SK-N-SH (cell line): Measurements from ENCODE around the gene SCD. TPM values are rescaled to one million over a fixed set of nuclear protein-coding genes. Genes with fewer than 3 reads are reported as not detected.

Source experiments
- CTCF ChIA-PET: fragments of 300-600, 350-600 bp; formaldehyde crosslinking; extraction: SDS; loops from one replicate; lab custom pipeline; 2021; lab: Yijun Ruan, JAX
- POLR2A ChIA-PET: fragments of 350-600 bp; sonication (Branson Sonifier 250); formaldehyde crosslinking; extraction: SDS; loops from one replicate; lab custom pipeline; 2020; ENCODE audit warnings: antibody characterized with exemption, inconsistent platforms; lab: Yijun Ruan, JAX
- DNase-seq: peaks from one replicate; pipeline ENCODE4 v3.0.0; 2012
- H2AFZ ChIP-seq: fragments of 200-600 bp; sonication (generic); 2 replicates; pipeline ENCODE4 v1.8.1; 2016; ENCODE audit warnings: antibody characterized with exemption, mild to moderate bottlenecking, low read depth
- H3F3A ChIP-seq: fragments of 200-600 bp; sonication (generic); replicated peaks from 2 replicates; pipeline ENCODE3; 2016; ENCODE audit warnings: antibody characterized with exemption, mild to moderate bottlenecking; ENCODE audit not compliant: insufficient read depth
- H3K27ac ChIP-seq, 2 experiments: fragments of 200-500 bp in 1 of 2; fragments of 200-600 bp in 1 of 2; sonication (Bioruptor generic) in 1 of 2; sonication (generic), shearing (Covaris generic) in 1 of 2; 2 replicates each; pipeline versions ENCODE4 v1.5.1 to v1.6.1; 2014 to 2016; ENCODE audit warnings: low read depth in 2 of 2, inconsistent platforms in 1 of 2, low read length in 1 of 2, mild to moderate bottlenecking in 1 of 2, mixed read lengths in 1 of 2
- H3K27me3 ChIP-seq: fragments of 200-600 bp; sonication (generic), shearing (Covaris generic); 2 replicates; pipeline ENCODE4 v1.6.1; 2016; ENCODE audit warnings: mixed run types; ENCODE audit not compliant: insufficient read depth
- H3K36me3 ChIP-seq, 2 experiments: fragments of 200-500 bp in 1 of 2; fragments of 200-600 bp in 1 of 2; sonication (Bioruptor generic) in 1 of 2; sonication (generic) in 1 of 2; replicated peaks in 1 of 2; 2 replicates each; pipeline versions ENCODE3 to v1.5.1; 2014 to 2016; ENCODE audit warnings: low read length in 1 of 2, mild to moderate bottlenecking in 1 of 2; ENCODE audit not compliant: insufficient read depth in 2 of 2, control insufficient read depth in 1 of 2
- H3K4me1 ChIP-seq, 2 experiments: fragments of 200-500 bp in 1 of 2; fragments of 200-600 bp in 1 of 2; sonication (Bioruptor generic) in 1 of 2; sonication (generic), shearing (Covaris generic) in 1 of 2; 2 replicates each; pipeline versions ENCODE4 v1.5.1 to v1.6.1; 2014 to 2016; ENCODE audit warnings: low read depth in 1 of 2, low read length in 1 of 2, mixed run types in 1 of 2; ENCODE audit not compliant: insufficient read depth in 2 of 2, control insufficient read depth in 1 of 2
- H3K4me2 ChIP-seq: fragments of 200-600 bp; sonication (generic), shearing (Covaris generic); 2 replicates; pipeline ENCODE4 v1.6.1; 2017; ENCODE audit warnings: mixed run types
- H3K4me3 ChIP-seq, 2 experiments: fragments of 200-500 bp in 1 of 2; fragments of 200-600 bp in 1 of 2; sonication (Bioruptor generic) in 1 of 2; sonication (generic), shearing (Covaris generic) in 1 of 2; 2 replicates each; pipeline versions ENCODE4 v1.5.1 to v1.8.1; 2014 to 2016; ENCODE audit warnings: low read depth in 2 of 2, inconsistent platforms in 1 of 2, low read length in 1 of 2, mild to moderate bottlenecking in 1 of 2, mixed read lengths in 1 of 2, moderate library complexity in 1 of 2
- H3K79me2 ChIP-seq: fragments of 200-600 bp; sonication (generic); 2 replicates; pipeline ENCODE4 v1.8.1; 2017; ENCODE audit warnings: mild to moderate bottlenecking; ENCODE audit not compliant: insufficient read depth
- H3K9ac ChIP-seq: fragments of 200-600 bp; sonication (generic); 2 replicates; pipeline ENCODE4 v1.6.1; 2017; ENCODE audit warnings: mixed run types
- H3K9me2 ChIP-seq: fragments of 200-600 bp; sonication (generic); 2 replicates; pipeline ENCODE4 v1.6.1; 2017; ENCODE audit warnings: mixed run types
- H3K9me3 ChIP-seq: fragments of 200-600 bp; sonication (generic); 2 replicates; pipeline ENCODE4 v1.6.1; 2017; ENCODE audit warnings: mixed run types, mild to moderate bottlenecking, moderate library complexity
- H4K20me1 ChIP-seq: fragments of 200-600 bp; sonication (generic); 2 replicates; pipeline ENCODE4 v1.6.1; 2017; ENCODE audit warnings: mild to moderate bottlenecking, mixed run types; ENCODE audit not compliant: insufficient read depth
- CHD2 ChIP-seq: fragments of 150-350 bp; IDR thresholded peaks from 2 replicates; pipeline ENCODE4 v1.6.1; 2018; ENCODE audit warnings: low read length; ENCODE audit not compliant: partially characterized antibody
- ELF1 ChIP-seq: IDR thresholded peaks from 2 replicates; pipeline ENCODE4 v1.4.0; 2012
- EZH2phosphoT487 ChIP-seq: fragments of 200-600 bp; sonication (generic); IDR thresholded peaks from 2 replicates; pipeline ENCODE4 v1.6.1; 2017; ENCODE audit warnings: low read depth, mixed run types, mild to moderate bottlenecking, antibody characterized with exemption, moderate library complexity, borderline replicate concordance
- FOSL2 ChIP-seq: IDR thresholded peaks from 2 replicates; pipeline ENCODE4 v1.4.0; 2012; ENCODE audit warnings: low read depth, mild to moderate bottlenecking, moderate library complexity, borderline replicate concordance
- FOXJ3 ChIP-seq: sonication (generic); formaldehyde crosslinking; IDR thresholded peaks from 2 replicates; pipeline ENCODE4 v1.5.1; 2020; ENCODE audit warnings: mild to moderate bottlenecking, missing genetic modification reagents
- GATA2 ChIP-seq: sonication (generic); formaldehyde crosslinking; IDR thresholded peaks from 2 replicates; pipeline ENCODE4 v1.5.0; 2020; ENCODE audit warnings: mild to moderate bottlenecking, missing genetic modification reagents
- IRF3 ChIP-seq: fragments of 150-350 bp; IDR thresholded peaks from 2 replicates; pipeline ENCODE4 v1.6.1; 2016; ENCODE audit warnings: mild to moderate bottlenecking, low read depth, low read length
- JUND ChIP-seq: IDR thresholded peaks from 2 replicates; pipeline ENCODE4 v1.4.0; 2012
- MEF2A ChIP-seq: IDR thresholded peaks from 2 replicates; pipeline ENCODE4 v1.4.0; 2012; ENCODE audit warnings: low read depth, borderline replicate concordance
- MXI1 ChIP-seq: IDR thresholded peaks from 2 replicates; pipeline ENCODE4 v1.6.1; 2012; ENCODE audit warnings: mild to moderate bottlenecking, low read depth, low read length, improper control_type of control experiment
- NRF1 ChIP-seq: IDR thresholded peaks from 2 replicates; pipeline ENCODE4 v1.6.1; 2012; ENCODE audit warnings: low read depth, mild to moderate bottlenecking, low read length
- POLR2AphosphoS5 ChIP-seq: IDR thresholded peaks from 2 replicates; pipeline ENCODE4 v1.6.1; 2012; ENCODE audit warnings: low read depth, low read length
- RAD21 ChIP-seq: IDR thresholded peaks from 2 replicates; pipeline ENCODE4 v1.6.1; 2012; ENCODE audit warnings: mild to moderate bottlenecking, low read length
- RCOR1 ChIP-seq: fragments of 150-350 bp; IDR thresholded peaks from 2 replicates; pipeline ENCODE4 v1.6.1; 2017; ENCODE audit warnings: antibody characterized with exemption, low read length
- SMC3 ChIP-seq: IDR thresholded peaks from 2 replicates; pipeline ENCODE4 v1.6.1; 2012; ENCODE audit warnings: low read depth, low read length, improper control_type of control experiment
- TAF1 ChIP-seq: IDR thresholded peaks from 2 replicates; pipeline ENCODE4 v1.6.1; 2012; ENCODE audit warnings: low read depth, mild to moderate bottlenecking, low read length, moderate library complexity, borderline replicate concordance
- YY1 ChIP-seq: IDR thresholded peaks from 2 replicates; pipeline ENCODE4 v1.4.0; 2012; ENCODE audit warnings: low read depth, mild to moderate bottlenecking
- ZBTB33 ChIP-seq: IDR thresholded peaks from 2 replicates; pipeline ENCODE4 v1.4.0; 2012; ENCODE audit warnings: low read depth, borderline replicate concordance
- WGBS: methylation state at CpG from one replicate; pipeline ENCODE4 v1.1.6; 2017; ENCODE audit warnings: low lambda C conversion rate; 5-methylcytosine and 5-hydroxymethylcytosine counted together
- polyA plus RNA-seq, 3 experiments: library from polyadenylated mRNA; depleted of rRNA; stranded (reverse); fragments of >200 nt; gene quantifications; 2 replicates each; pipeline ENCODE4 v1.2.3, GENCODE V29; 2012
- TF ChIP-seq, protein P1 (sequence below): IDR thresholded peaks from 2 replicates; pipeline ENCODE4; 2012

The SCD gene
- polyA plus RNA-seq, 1 of the 3 experiments (the other 2 are of a cell fraction) = 19.7 TPM

DNA sequence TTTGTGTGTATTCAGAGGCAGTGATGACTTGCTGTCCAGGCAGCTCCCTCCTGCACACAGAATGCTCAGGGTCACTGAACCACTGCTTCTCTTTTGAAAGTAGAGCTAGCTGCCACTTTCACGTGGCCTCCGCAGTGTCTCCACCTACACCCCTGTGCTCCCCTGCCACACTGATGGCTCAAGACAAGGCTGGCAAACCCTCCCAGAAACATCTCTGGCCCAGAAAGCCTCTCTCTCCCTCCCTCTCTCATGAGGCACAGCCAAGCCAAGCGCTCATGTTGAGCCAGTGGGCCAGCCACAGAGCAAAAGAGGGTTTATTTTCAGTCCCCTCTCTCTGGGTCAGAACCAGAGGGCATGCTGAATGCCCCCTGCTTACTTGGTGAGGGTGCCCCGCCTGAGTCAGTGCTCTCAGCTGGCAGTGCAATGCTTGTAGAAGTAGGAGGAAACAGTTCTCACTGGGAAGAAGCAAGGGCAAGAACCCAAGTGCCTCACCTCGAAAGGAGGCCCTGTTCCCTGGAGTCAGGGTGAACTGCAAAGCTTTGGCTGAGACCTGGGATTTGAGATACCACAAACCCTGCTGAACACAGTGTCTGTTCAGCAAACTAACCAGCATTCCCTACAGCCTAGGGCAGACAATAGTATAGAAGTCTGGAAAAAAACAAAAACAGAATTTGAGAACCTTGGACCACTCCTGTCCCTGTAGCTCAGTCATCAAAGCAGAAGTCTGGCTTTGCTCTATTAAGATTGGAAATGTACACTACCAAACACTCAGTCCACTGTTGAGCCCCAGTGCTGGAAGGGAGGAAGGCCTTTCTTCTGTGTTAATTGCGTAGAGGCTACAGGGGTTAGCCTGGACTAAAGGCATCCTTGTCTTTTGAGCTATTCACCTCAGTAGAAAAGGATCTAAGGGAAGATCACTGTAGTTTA is 15.8 kb downstream of the SCD start:
- POLR2A ChIA-PET = interaction anchor here (0.6 to 1.5 kb wide), 5 partner anchors 8 to 173 kb away, joined by 3 to 4 read pairs (median 3); partner anchors contain the start of gene HIF1AN
- Histone ChIP-seq H3K79me2 (no peaks in the 10 kb centered on the region), H3K9ac (no peak overlapping the region), H3K4me1 (peaks cover 25 to 52% of the 10 kb centered on the region in 2 experiments), H3K27ac (peak overlapping the region in 1 of 2 experiments; percentile 19; a peak in 2 of 4 replicates)
- no peak for TF ChIP-seq EZH2phosphoT487
- TF ChIP-seq NRF1 = no peak
- TF ChIP-seq GATA2 (CRISPR knock-in tag) = no peak
- no peak for TF ChIP-seq RCOR1
- no peak for TF ChIP-seq FOXJ3 (CRISPR knock-in tag)
- TF ChIP-seq SMC3 = no peak
- no peak for TF ChIP-seq MXI1
- TF ChIP-seq JUND = no peak
- no peak for TF ChIP-seq YY1
- TF ChIP-seq, protein P1, sequence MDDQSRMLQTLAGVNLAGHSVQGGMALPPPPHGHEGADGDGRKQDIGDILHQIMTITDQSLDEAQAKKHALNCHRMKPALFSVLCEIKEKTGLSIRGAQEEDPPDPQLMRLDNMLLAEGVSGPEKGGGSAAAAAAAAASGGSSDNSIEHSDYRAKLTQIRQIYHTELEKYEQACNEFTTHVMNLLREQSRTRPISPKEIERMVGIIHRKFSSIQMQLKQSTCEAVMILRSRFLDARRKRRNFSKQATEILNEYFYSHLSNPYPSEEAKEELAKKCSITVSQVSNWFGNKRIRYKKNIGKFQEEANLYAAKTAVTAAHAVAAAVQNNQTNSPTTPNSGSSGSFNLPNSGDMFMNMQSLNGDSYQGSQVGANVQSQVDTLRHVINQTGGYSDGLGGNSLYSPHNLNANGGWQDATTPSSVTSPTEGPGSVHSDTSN = no peak
- no peak for TF ChIP-seq RAD21
- TF ChIP-seq ELF1 = no peak
- no peak for TF ChIP-seq CHD2
- no peak for TF ChIP-seq ZBTB33
- no peak for TF ChIP-seq IRF3
- no peak for TF ChIP-seq TAF1
- no peak for TF ChIP-seq MEF2A
- no peak for TF ChIP-seq FOSL2
- no peak for TF ChIP-seq POLR2AphosphoS5
- TF ChIP-seq, all 33 proteins: peak for 0
- Histone ChIP-seq H2AFZ (no peak overlapping the region), H3K9me3 (no peaks in the 10 kb centered on the region), H3K4me3 (no peak overlapping the region), H3F3A (peaks cover 9% of the 10 kb centered on the region), H3K27me3 (no peaks in the 10 kb centered on the region), H4K20me1 (no peaks in the 10 kb centered on the region), H3K36me3 (peaks cover 8 to 26% of the 10 kb centered on the region in 2 experiments), H3K4me2 (no peak overlapping the region), H3K9me2 (no peaks in the 10 kb centered on the region)
- CTCF ChIA-PET = interaction anchor here (0.6 to 2.5 kb wide), 4 partner anchors 14 to 120 kb away, joined by 3 to 8 read pairs (median 4); no protein-coding TSS in a partner anchor
- WGBS = 87% methylated on average over 6 of the region's 6 CpGs
- DNase-seq = no peak
